A549 (cell line): ENCODE data around the gene DIS3L2. TPM values are rescaled to one million over a fixed set of nuclear protein-coding genes. Genes with fewer than 3 reads are reported as not detected.

Experiments
- ATAC-seq, 2 experiments: fragments of 200-7000 bp in 1 of 2; fragments of >200 bp in 1 of 2; cut with Nextera tagmentation in 1 of 2; cut with Tn5 transposase in 1 of 2; 3 replicates each; pipeline versions ENCODE4 v1.8.0 to v1.9.1; 2018 to 2020; ENCODE audit warnings: mild to moderate bottlenecking in 1 of 2, moderate library complexity in 1 of 2
- CTCF ChIA-PET: fragments of 300-600 bp; sonication (Branson Sonifier 250); formaldehyde crosslinking; extraction: SDS; loops from one replicate; lab custom pipeline; 2021; ENCODE audit warnings: antibody characterized with exemption, inconsistent platforms; lab: Yijun Ruan, JAX
- POLR2A ChIA-PET: fragments of 350-600 bp; formaldehyde crosslinking; extraction: SDS; loops from one replicate; lab custom pipeline; 2021; ENCODE audit warnings: antibody characterized with exemption, inconsistent platforms; lab: Yijun Ruan, JAX
- DNase-seq, 2 experiments: peaks; one replicate each; pipeline versions ENCODE4 v3.0.0 to v3.0.0-alpha.2; 2011 to 2016; ENCODE audit warnings: low read depth in 1 of 2, low spot score in 1 of 2
- FAIRE-seq: peaks from 2 replicates; lab custom pipeline; 2011; peaks lifted over from hg19 to GRCh38; lab: Jason Lieb, UNC
- H3K27ac ChIP-seq, 2 experiments: fragments of >200 bp; sonication (Bioruptor Twin); formaldehyde crosslinking; 3 replicates each; pipeline ENCODE4 v1.5.1; 2016 to 2017
- H3K4me1 ChIP-seq: fragments of >200 bp; sonication (Bioruptor Twin); formaldehyde crosslinking; 3 replicates; pipeline ENCODE4 v1.6.1; 2016
- H3K4me2 ChIP-seq: fragments of >200 bp; sonication (Bioruptor Twin); formaldehyde crosslinking; 3 replicates; pipeline ENCODE4 v1.6.1; 2016
- H3K4me3 ChIP-seq: fragments of >200 bp; sonication (Bioruptor Twin); formaldehyde crosslinking; 3 replicates; pipeline ENCODE4 v1.5.1; 2016
- H3K9me3 ChIP-seq: fragments of >200 bp; sonication (Bioruptor Twin); formaldehyde crosslinking; 3 replicates; pipeline ENCODE4 v1.6.1; 2016
- CBX2 ChIP-seq: fragments of 200-600 bp; sonication (generic); IDR thresholded peaks from 2 replicates; pipeline ENCODE4 v1.6.1; 2016; ENCODE audit warnings: low read depth, mild to moderate bottlenecking, borderline replicate concordance
- CBX8 ChIP-seq: fragments of 200-600 bp; sonication (generic); IDR thresholded peaks from 2 replicates; pipeline ENCODE4 v1.6.1; 2016
- ESRRA ChIP-seq: fragments of 150-350 bp; IDR thresholded peaks from 2 replicates; pipeline ENCODE4 v1.6.1; 2014; ENCODE audit warnings: mild to moderate bottlenecking, low read length, borderline replicate concordance
- FOSB ChIP-seq: fragments of 250-450 bp; sonication (Bioruptor Pico); IDR thresholded peaks from 2 replicates; pipeline ENCODE4 v1.5.0; 2020; ENCODE audit warnings: mild to moderate bottlenecking, moderate library complexity
- GATA3 ChIP-seq: IDR thresholded peaks from 2 replicates; pipeline ENCODE4 v1.6.1; 2012; ENCODE audit warnings: borderline replicate concordance
- HEYL ChIP-seq: fragments of 250-450 bp; sonication (Bioruptor Pico); IDR thresholded peaks from 2 replicates; pipeline ENCODE4 v1.8.0; 2021; ENCODE audit warnings: mild to moderate bottlenecking, moderate library complexity
- HOXB13 ChIP-seq: fragments of 250-450 bp; sonication (Bioruptor Pico); IDR thresholded peaks from 2 replicates; pipeline ENCODE4 v1.5.0; 2020; ENCODE audit warnings: low read depth, mild to moderate bottlenecking, moderate library complexity
- JUN ChIP-seq, 2 experiments: fragments of >200 bp; sonication (Bioruptor Twin); formaldehyde crosslinking; IDR thresholded peaks; 2 replicates in 1 of 2; 3 replicates in 1 of 2; pipeline ENCODE4 v1.6.1; 2016 to 2017
- JUNB ChIP-seq: fragments of >200 bp; sonication (Bioruptor Twin); formaldehyde crosslinking; IDR thresholded peaks from 2 replicates; pipeline ENCODE4 v1.6.1; 2016
- NPAS2 ChIP-seq: fragments of 250-450 bp; sonication (Bioruptor Pico); IDR thresholded peaks from 2 replicates; pipeline ENCODE4 v1.8.0; 2022; ENCODE audit warnings: mild to moderate bottlenecking, moderate library complexity, borderline replicate concordance
- NR3C1 ChIP-seq: fragments of >200 bp; sonication (Bioruptor Twin); formaldehyde crosslinking; IDR thresholded peaks from 3 replicates; pipeline ENCODE4 v1.6.1; 2017
- POLR2AphosphoS2 ChIP-seq: conservative IDR thresholded peaks from 2 replicates; pipeline ENCODE4 v1.6.1; 2012; ENCODE audit warnings: low read length, improper control_type of control experiment, inconsistent platforms
- RARB ChIP-seq: fragments of 250-450 bp; sonication (Bioruptor Pico); IDR thresholded peaks from 2 replicates; pipeline ENCODE4 v1.8.0; 2021; ENCODE audit warnings: mild to moderate bottlenecking, moderate library complexity
- RFX5 ChIP-seq: fragments of 450-650 bp; IDR thresholded peaks from 2 replicates; pipeline ENCODE4 v1.7.1; 2014; ENCODE audit warnings: antibody characterized with exemption, mild to moderate bottlenecking, moderate library complexity
- RNF2 ChIP-seq: fragments of 200-600 bp; sonication (generic); IDR thresholded peaks from 2 replicates; pipeline ENCODE4 v1.6.1; 2016; ENCODE audit warnings: low read depth, mild to moderate bottlenecking, antibody characterized with exemption, moderate library complexity, borderline replicate concordance
- SMC3 ChIP-seq: fragments of >200 bp; sonication (Bioruptor Twin); formaldehyde crosslinking; IDR thresholded peaks from 3 replicates; pipeline ENCODE4 v1.6.1; 2018; ENCODE audit warnings: inconsistent platforms
- TFCP2L1 ChIP-seq: fragments of 250-450 bp; sonication (Bioruptor Pico); IDR thresholded peaks from 2 replicates; pipeline ENCODE4 v1.5.0; 2021; ENCODE audit warnings: mild to moderate bottlenecking
- ZSCAN20 ChIP-seq: fragments of 250-450 bp; sonication (Bioruptor Pico); IDR thresholded peaks from 2 replicates; pipeline ENCODE4 v1.8.0; 2022; ENCODE audit warnings: mild to moderate bottlenecking, moderate library complexity
- WGBS: methylation state at CpG from one replicate; pipeline ENCODE4 v1.1.6; 2017; ENCODE audit errors: missing lambda C conversion rate; 5-methylcytosine and 5-hydroxymethylcytosine counted together
- polyA plus RNA-seq, 4 experiments: library from polyadenylated mRNA; depleted of rRNA in 3 of 4; stranded (reverse); fragments of >200 nt; fragmentation: RNase III in 1 of 4; extraction: RNeasy Plus Mini Kit Qiagen cat#74134 plus additional on column Dnase treatment in 1 of 4; gene quantifications; 2 replicates in 3 of 4; 3 replicates in 1 of 4; pipeline ENCODE4 v1.2.3, GENCODE V29; 2011 to 2017
- TF ChIP-seq, protein P1 (sequence below): IDR thresholded peaks from 2 replicates; pipeline ENCODE4 v1.6.1; 2012
- TF ChIP-seq, protein P2 (sequence below): IDR thresholded peaks from 2 replicates; pipeline ENCODE4 v1.6.1; 2012
- TF ChIP-seq, protein P3 (sequence below): fragments of 250-450 bp; sonication (Bioruptor Pico); IDR thresholded peaks from 2 replicates; pipeline ENCODE4 v1.5.0; 2021; ENCODE audit warnings: mild to moderate bottlenecking, moderate library complexity, borderline replicate concordance
- TF ChIP-seq, protein P4 (sequence below): fragments of 250-450 bp; sonication (Bioruptor Pico); IDR thresholded peaks from 2 replicates; pipeline ENCODE4 v1.5.0; 2020; ENCODE audit warnings: low read depth, mild to moderate bottlenecking, moderate library complexity
- TF ChIP-seq, protein P5 (sequence below): fragments of >200 bp; sonication (Bioruptor Twin); formaldehyde crosslinking; IDR thresholded peaks from 2 replicates; pipeline ENCODE4 v1.6.1; 2016
- TF ChIP-seq, protein P6 (sequence below): fragments of 450-650 bp; IDR thresholded peaks from 2 replicates; pipeline ENCODE4 v1.6.1; 2014; ENCODE audit warnings: antibody characterized with exemption
- TF ChIP-seq, protein P7 (sequence below): fragments of 150-350 bp; IDR thresholded peaks from 2 replicates; pipeline ENCODE4 v1.6.1; 2014; ENCODE audit warnings: low read depth, mild to moderate bottlenecking, low read length
- TF ChIP-seq, protein P8 (sequence below): fragments of >200 bp; sonication (Bioruptor Twin); formaldehyde crosslinking; IDR thresholded peaks from 3 replicates; pipeline ENCODE4 v1.6.1; 2016

DIS3L2 gene
- polyA plus RNA-seq, 2 of the 4 experiments (the other 2 are of a cell fraction) = 14.9 to 15.4 TPM

DNA sequence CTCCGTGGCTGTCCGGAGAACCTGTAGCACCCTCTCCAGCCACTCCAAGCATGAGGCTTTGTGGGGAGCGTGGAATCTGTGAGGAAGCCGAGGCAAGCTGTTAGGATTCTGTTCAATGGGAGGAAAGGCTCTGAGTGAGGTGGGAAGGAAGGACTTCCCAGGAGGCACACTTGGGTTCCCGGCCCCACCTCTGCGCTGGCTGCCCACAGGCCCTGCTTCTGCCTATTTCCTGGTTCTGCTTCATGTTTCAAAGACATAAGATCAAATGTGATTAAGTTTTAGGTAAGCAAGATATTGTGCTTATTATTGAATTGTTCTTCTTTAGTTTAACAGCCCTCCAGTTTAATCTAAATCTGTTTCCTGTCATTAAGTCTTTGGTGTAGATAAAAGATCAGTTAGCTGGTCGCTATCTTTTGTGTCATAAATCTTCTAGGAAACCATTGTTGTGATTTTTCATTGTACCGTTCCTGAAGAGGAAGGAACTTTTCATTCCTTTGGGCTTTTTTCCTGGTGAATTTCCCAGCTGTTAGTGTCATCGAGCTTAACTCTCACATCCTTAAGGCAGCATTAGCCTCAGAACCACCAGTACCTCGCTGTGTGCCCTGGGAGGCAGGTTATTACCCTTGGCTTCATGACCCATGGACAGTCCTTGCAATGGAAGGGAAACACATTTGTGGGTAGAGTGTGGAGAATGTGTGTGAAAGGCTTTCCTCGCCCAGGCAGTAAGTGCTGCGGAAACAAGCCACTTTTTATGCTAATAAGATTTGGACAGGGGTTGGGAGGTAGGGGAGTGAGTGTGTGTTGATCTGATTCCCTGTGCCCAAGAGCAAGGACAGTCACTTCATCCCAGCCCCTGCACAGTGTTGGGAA, 355.2 kb downstream of the DIS3L2 start:
- ChIA-PET CTCF (interaction anchor here (3.2 to 3.5 kb wide), 2 partner anchors 9 to 392 kb away, joined by 13 to 17 read pairs; no protein-coding TSS in a partner anchor), POLR2A (no interaction called here)
- 94% methylated on average over 12 of the region's 12 CpGs for WGBS
- Histone ChIP-seq H3K4me3 (no peak overlapping the region), H3K4me2 (no peak overlapping the region), H3K4me1 (no peaks in the 10 kb centered on the region), H3K27ac (no peak overlapping the region), H3K9me3 (peaks cover 19% of the 10 kb centered on the region; the same call in 2 of the 3 replicates)
- no peak for TF ChIP-seq TFCP2L1 (CRISPR knock-in tag)
- TF ChIP-seq, protein P1, sequence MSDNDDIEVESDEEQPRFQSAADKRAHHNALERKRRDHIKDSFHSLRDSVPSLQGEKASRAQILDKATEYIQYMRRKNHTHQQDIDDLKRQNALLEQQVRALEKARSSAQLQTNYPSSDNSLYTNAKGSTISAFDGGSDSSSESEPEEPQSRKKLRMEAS = no peak
- TF ChIP-seq CBX2 = no peak
- no peak for TF ChIP-seq JUN (IDR thresholded peaks at IDR 0.05)
- TF ChIP-seq POLR2AphosphoS2 = no peak
- no peak for TF ChIP-seq ESRRA
- TF ChIP-seq, protein P2, sequence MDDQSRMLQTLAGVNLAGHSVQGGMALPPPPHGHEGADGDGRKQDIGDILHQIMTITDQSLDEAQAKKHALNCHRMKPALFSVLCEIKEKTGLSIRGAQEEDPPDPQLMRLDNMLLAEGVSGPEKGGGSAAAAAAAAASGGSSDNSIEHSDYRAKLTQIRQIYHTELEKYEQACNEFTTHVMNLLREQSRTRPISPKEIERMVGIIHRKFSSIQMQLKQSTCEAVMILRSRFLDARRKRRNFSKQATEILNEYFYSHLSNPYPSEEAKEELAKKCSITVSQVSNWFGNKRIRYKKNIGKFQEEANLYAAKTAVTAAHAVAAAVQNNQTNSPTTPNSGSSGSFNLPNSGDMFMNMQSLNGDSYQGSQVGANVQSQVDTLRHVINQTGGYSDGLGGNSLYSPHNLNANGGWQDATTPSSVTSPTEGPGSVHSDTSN = no peak
- TF ChIP-seq RFX5 = no peak
- TF ChIP-seq JUNB = no peak
- TF ChIP-seq FOSB = no peak
- TF ChIP-seq, protein P3, sequence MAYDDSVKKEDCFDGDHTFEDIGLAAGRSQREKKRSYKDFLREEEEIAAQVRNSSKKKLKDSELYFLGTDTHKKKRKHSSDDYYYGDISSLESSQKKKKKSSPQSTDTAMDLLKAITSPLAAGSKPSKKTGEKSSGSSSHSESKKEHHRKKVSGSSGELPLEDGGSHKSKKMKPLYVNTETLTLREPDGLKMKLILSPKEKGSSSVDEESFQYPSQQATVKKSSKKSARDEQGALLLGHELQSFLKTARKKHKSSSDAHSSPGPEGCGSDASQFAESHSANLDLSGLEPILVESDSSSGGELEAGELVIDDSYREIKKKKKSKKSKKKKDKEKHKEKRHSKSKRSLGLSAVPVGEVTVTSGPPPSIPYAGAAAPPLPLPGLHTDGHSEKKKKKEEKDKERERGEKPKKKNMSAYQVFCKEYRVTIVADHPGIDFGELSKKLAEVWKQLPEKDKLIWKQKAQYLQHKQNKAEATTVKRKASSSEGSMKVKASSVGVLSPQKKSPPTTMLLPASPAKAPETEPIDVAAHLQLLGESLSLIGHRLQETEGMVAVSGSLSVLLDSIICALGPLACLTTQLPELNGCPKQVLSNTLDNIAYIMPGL (CRISPR knock-in tag) = no peak
- TF ChIP-seq, protein P4, sequence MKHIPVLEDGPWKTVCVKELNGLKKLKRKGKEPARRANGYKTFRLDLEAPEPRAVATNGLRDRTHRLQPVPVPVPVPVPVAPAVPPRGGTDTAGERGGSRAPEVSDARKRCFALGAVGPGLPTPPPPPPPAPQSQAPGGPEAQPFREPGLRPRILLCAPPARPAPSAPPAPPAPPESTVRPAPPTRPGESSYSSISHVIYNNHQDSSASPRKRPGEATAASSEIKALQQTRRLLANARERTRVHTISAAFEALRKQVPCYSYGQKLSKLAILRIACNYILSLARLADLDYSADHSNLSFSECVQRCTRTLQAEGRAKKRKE = no peak
- no peak for FAIRE-seq
- DNase-seq = no peak
- ATAC-seq = no peak

DNA sequence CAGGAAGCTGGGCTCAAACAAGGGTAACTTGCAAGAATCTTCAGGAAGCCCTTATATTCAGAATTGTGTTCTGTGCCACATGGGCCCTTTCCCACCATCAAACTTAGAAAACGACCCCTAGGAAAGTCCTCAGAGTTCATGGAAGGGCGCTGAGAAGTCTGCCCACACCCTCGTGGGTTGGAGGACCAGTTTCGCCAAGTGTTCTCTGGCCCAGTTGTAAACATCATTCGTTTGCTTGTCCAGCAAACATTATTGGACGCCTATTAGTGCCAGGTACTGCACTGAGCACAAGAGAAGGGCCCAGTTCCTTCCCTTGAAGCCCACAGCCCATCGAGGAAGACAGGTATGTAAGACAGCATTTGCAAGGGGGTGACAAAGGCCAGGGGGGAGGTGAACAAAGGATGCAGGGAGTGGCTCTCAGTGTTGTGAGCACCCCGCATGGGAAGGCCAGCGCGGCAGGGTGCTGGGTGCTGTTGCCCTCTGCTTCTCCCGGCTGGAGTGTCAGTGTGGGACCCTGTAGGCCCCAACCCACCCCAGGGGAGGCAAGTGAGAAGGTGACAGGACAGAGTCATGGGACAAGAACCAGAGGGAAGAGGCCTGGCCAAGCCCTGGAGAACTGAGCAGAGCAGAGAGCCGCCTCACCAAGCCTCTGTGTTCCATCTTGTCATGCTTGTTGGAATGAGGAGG, 356.8 kb downstream of the DIS3L2 start:
- 85% methylated on average over 12 of the region's 12 CpGs for WGBS
- ATAC-seq (no peak), FAIRE-seq (no peak), DNase-seq (no peak)
- Histone ChIP-seq H3K4me1 (no peaks in the 10 kb centered on the region), H3K4me2 (no peak overlapping the region), H3K9me3 (peaks cover 4% of the 10 kb centered on the region; the same call in 2 of the 3 replicates), H3K27ac (no peak overlapping the region), H3K4me3 (no peak overlapping the region)
- POLR2A ChIA-PET = no interaction called here
- CTCF ChIA-PET = no interaction called here
- TF ChIP-seq, protein P5, sequence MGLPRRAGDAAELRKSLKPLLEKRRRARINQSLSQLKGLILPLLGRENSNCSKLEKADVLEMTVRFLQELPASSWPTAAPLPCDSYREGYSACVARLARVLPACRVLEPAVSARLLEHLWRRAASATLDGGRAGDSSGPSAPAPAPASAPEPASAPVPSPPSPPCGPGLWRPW = no peak
- TF ChIP-seq NPAS2 (CRISPR knock-in tag) (no peak), RNF2 (no peak), RARB (CRISPR knock-in tag) (no peak), ZSCAN20 (no peak), JUN (IDR thresholded peaks at IDR 0.05) (no peak), SMC3 (no peak), GATA3 (no peak), NR3C1 (no peak), CBX2 (no peak), HOXB13 (no peak), HEYL (CRISPR knock-in tag) (no peak), CBX8 (no peak)
- TF ChIP-seq, protein P6, sequence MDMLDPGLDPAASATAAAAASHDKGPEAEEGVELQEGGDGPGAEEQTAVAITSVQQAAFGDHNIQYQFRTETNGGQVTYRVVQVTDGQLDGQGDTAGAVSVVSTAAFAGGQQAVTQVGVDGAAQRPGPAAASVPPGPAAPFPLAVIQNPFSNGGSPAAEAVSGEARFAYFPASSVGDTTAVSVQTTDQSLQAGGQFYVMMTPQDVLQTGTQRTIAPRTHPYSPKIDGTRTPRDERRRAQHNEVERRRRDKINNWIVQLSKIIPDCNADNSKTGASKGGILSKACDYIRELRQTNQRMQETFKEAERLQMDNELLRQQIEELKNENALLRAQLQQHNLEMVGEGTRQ = no peak
- TF ChIP-seq, protein P7, sequence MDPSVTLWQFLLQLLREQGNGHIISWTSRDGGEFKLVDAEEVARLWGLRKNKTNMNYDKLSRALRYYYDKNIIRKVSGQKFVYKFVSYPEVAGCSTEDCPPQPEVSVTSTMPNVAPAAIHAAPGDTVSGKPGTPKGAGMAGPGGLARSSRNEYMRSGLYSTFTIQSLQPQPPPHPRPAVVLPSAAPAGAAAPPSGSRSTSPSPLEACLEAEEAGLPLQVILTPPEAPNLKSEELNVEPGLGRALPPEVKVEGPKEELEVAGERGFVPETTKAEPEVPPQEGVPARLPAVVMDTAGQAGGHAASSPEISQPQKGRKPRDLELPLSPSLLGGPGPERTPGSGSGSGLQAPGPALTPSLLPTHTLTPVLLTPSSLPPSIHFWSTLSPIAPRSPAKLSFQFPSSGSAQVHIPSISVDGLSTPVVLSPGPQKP = no peak
- TF ChIP-seq, protein P3 (CRISPR knock-in tag) = no peak
- TF ChIP-seq, protein P8, sequence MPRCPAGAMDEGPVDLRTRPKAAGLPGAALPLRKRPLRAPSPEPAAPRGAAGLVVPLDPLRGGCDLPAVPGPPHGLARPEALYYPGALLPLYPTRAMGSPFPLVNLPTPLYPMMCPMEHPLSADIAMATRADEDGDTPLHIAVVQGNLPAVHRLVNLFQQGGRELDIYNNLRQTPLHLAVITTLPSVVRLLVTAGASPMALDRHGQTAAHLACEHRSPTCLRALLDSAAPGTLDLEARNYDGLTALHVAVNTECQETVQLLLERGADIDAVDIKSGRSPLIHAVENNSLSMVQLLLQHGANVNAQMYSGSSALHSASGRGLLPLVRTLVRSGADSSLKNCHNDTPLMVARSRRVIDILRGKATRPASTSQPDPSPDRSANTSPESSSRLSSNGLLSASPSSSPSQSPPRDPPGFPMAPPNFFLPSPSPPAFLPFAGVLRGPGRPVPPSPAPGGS = no peak
